IMR-90 (cell line): ENCODE data around the gene DDC. TPM values are rescaled to one million over a fixed set of nuclear protein-coding genes. Genes with fewer than 3 reads are reported as not detected.

Experiments used
- ATAC-seq: fragments of 200-7000 bp; cut with Tn5 transposase; 2 replicates; pipeline ENCODE4 v1.9.1; 2020; ENCODE audit warnings: low read depth, mild to moderate bottlenecking, moderate library complexity
- BruUV-seq: library from RNA; stranded (reverse); fragments of 400-500 nt; replicated peaks from 2 replicates; lab custom pipeline; 2021; lab: Mats Ljungman, UMichigan
- CTCF ChIA-PET: fragments of 300-600 bp; formaldehyde crosslinking; extraction: SDS; loops from one replicate; lab custom pipeline; 2021; ENCODE audit warnings: antibody characterized with exemption; lab: Yijun Ruan, JAX
- POLR2A ChIA-PET: fragments of 300-600 bp; sonication (Branson Sonifier 250); formaldehyde crosslinking; loops from one replicate; lab custom pipeline; 2022; ENCODE audit warnings: antibody characterized with exemption; ENCODE audit not compliant: unreplicated experiment; lab: Charles Lee
- DNase-seq: peaks from one replicate; pipeline ENCODE4 v3.0.0; 2013
- H2AFZ ChIP-seq: replicated peaks from 2 replicates; pipeline ENCODE3; 2013; ENCODE audit warnings: low read length, mild to moderate bottlenecking; ENCODE audit not compliant: poor library complexity
- H2AK5ac ChIP-seq: 2 replicates; pipeline ENCODE4 v1.6.1; 2013; ENCODE audit warnings: low read depth, low read length, inconsistent platforms
- H2AK9ac ChIP-seq: replicated peaks from 2 replicates; pipeline ENCODE3; 2013; ENCODE audit warnings: mild to moderate bottlenecking, low read depth, low read length, moderate library complexity; ENCODE audit not compliant: poor library complexity
- H2BK120ac ChIP-seq: 2 replicates; pipeline ENCODE4 v1.6.1; 2013; ENCODE audit warnings: low read depth, low read length, inconsistent platforms
- H2BK15ac ChIP-seq: 3 replicates; pipeline ENCODE4 v1.6.1; 2013; ENCODE audit warnings: low read depth, low read length, inconsistent platforms
- H2BK20ac ChIP-seq: 2 replicates; pipeline ENCODE4 v1.6.1; 2013; ENCODE audit warnings: low read depth, mild to moderate bottlenecking, inconsistent platforms, low read length, moderate library complexity
- H2BK5ac ChIP-seq: 2 replicates; pipeline ENCODE4 v1.6.1; 2013; ENCODE audit warnings: mild to moderate bottlenecking, low read depth, low read length, inconsistent platforms; ENCODE audit not compliant: poor library complexity, severe bottlenecking
- H3K14ac ChIP-seq: replicated peaks from 2 replicates; pipeline ENCODE4 v1.6.1; 2013; ENCODE audit warnings: low read depth, low read length, inconsistent platforms
- H3K18ac ChIP-seq: 2 replicates; pipeline ENCODE4 v1.6.1; 2013; ENCODE audit warnings: low read depth, low read length, control low read depth
- H3K23ac ChIP-seq: 2 replicates; pipeline ENCODE4 v1.6.1; 2013; ENCODE audit warnings: low read depth, low read length, inconsistent platforms
- H3K27ac ChIP-seq: 2 replicates; pipeline ENCODE4 v1.5.1; 2013; ENCODE audit warnings: mild to moderate bottlenecking, control low read depth, low read length; ENCODE audit not compliant: insufficient read depth
- H3K27me3 ChIP-seq: 2 replicates; pipeline ENCODE4 v1.6.1; 2013; ENCODE audit warnings: low read length; ENCODE audit not compliant: control insufficient read depth, insufficient read depth
- H3K36me3 ChIP-seq: 2 replicates; pipeline ENCODE4 v1.6.1; 2013; ENCODE audit warnings: low read length, mixed read lengths; ENCODE audit not compliant: control insufficient read depth, insufficient read depth
- H3K4ac ChIP-seq: 2 replicates; pipeline ENCODE4 v1.6.1; 2013; ENCODE audit warnings: low read depth, low read length, inconsistent platforms
- H3K4me1 ChIP-seq: 2 replicates; pipeline ENCODE4 v1.6.1; 2013; ENCODE audit warnings: low read length, mixed read lengths; ENCODE audit not compliant: control insufficient read depth, insufficient read depth
- H3K4me2 ChIP-seq: 2 replicates; pipeline ENCODE4 v1.6.1; 2013; ENCODE audit warnings: low read depth, mild to moderate bottlenecking, control low read depth, low read length, moderate library complexity
- H3K4me3 ChIP-seq: 2 replicates; pipeline ENCODE4 v1.5.1; 2013; ENCODE audit warnings: low read depth, mild to moderate bottlenecking, control low read depth, low read length, moderate library complexity; ENCODE audit not compliant: insufficient read depth
- H3K56ac ChIP-seq: 2 replicates; pipeline ENCODE4 v1.6.1; 2013; ENCODE audit warnings: low read length, inconsistent platforms; ENCODE audit not compliant: insufficient read depth; ENCODE audit errors: extremely low read depth
- H3K79me1 ChIP-seq, 2 experiments: 2 replicates each; pipeline ENCODE4 v1.6.1; 2013; ENCODE audit warnings: low read length in 2 of 2, inconsistent platforms in 1 of 2, low read depth in 1 of 2
- H3K9ac ChIP-seq: 2 replicates; pipeline ENCODE4 v1.6.1; 2013; ENCODE audit warnings: low read depth, low read length, control low read depth
- H3K9me1 ChIP-seq: 2 replicates; pipeline ENCODE4 v1.6.1; 2013; ENCODE audit warnings: low read length, inconsistent platforms; ENCODE audit not compliant: insufficient read depth
- H3K9me3 ChIP-seq: 2 replicates; pipeline ENCODE4 v1.6.1; 2013; ENCODE audit warnings: low read length; ENCODE audit not compliant: control insufficient read depth, insufficient read depth
- H4K20me1 ChIP-seq: 2 replicates; pipeline ENCODE4 v1.6.1; 2013; ENCODE audit warnings: low read length, inconsistent platforms; ENCODE audit not compliant: insufficient read depth
- H4K5ac ChIP-seq: 2 replicates; pipeline ENCODE4 v1.6.1; 2013; ENCODE audit warnings: mild to moderate bottlenecking, low read depth, low read length, control low read depth
- H4K8ac ChIP-seq, 2 experiments: 2 replicates each; pipeline ENCODE4 v1.6.1; 2013; ENCODE audit warnings: low read depth in 2 of 2, low read length in 2 of 2, control low read depth in 1 of 2, inconsistent platforms in 1 of 2
- H4K91ac ChIP-seq: 2 replicates; pipeline ENCODE4 v1.6.1; 2013; ENCODE audit warnings: low read depth, low read length, inconsistent platforms; ENCODE audit not compliant: insufficient read depth
- FOS ChIP-seq: fragments of 150-350 bp; IDR thresholded peaks from 2 replicates; pipeline ENCODE4 v1.6.1; 2016; ENCODE audit warnings: low read depth, low read length
- WGBS, 2 experiments: methylation state at CpG; one replicate each; pipeline versions ENCODE4 v1.1.5 to v1.1.7; 2013; ENCODE audit warnings: missing lambda C conversion rate in 2 of 2; ENCODE audit not compliant: insufficient read length in 1 of 2; ENCODE audit errors: extremely low coverage in 2 of 2; 5-methylcytosine and 5-hydroxymethylcytosine counted together
- dilution Hi-C: fragments of 300-500 bp; cut with HindIII; formaldehyde crosslinking; loops from one replicate; pipeline ENCODE4 v1.14.3; 2018; ENCODE audit warnings: low sequenced_read_pairs; ENCODE audit not compliant: unreplicated experiment
- in situ Hi-C: fragments of 300-500 bp; cut with MboI; formaldehyde crosslinking; loops from 3 replicates; pipeline ENCODE4 v1.14.3; 2019; ENCODE audit warnings: low sequenced_read_pairs, inconsistent platforms, mixed read lengths
- intact Hi-C: fragments of 100-400 bp; cut with micrococcal nuclease; formaldehyde crosslinking; loops from 2 replicates; pipeline ENCODE4 v1.10.0; 2022
- polyA plus RNA-seq, 3 experiments: library from polyadenylated mRNA; depleted of rRNA; stranded (reverse); fragments of >200 nt; gene quantifications; 2 replicates each; pipeline ENCODE4 v1.2.3, GENCODE V29; 2012; ENCODE audit warnings: low replicate concordance in 1 of 3
- total RNA-seq: library from RNA; depleted of rRNA; stranded (reverse); fragments of >200 nt; gene quantifications from 2 replicates; pipeline ENCODE4 v1.2.3, GENCODE V29; 2012
- TF ChIP-seq, protein P1 (sequence below): fragments of 150-350 bp; IDR thresholded peaks from 2 replicates; pipeline ENCODE4 v1.6.1; 2017; ENCODE audit warnings: mild to moderate bottlenecking, antibody characterized with exemption, low read length, low read depth

The DDC gene
- total and polyA plus RNA-seq, 2 of the 4 experiments (the other 2 are of a cell fraction) = not detected

DNA sequence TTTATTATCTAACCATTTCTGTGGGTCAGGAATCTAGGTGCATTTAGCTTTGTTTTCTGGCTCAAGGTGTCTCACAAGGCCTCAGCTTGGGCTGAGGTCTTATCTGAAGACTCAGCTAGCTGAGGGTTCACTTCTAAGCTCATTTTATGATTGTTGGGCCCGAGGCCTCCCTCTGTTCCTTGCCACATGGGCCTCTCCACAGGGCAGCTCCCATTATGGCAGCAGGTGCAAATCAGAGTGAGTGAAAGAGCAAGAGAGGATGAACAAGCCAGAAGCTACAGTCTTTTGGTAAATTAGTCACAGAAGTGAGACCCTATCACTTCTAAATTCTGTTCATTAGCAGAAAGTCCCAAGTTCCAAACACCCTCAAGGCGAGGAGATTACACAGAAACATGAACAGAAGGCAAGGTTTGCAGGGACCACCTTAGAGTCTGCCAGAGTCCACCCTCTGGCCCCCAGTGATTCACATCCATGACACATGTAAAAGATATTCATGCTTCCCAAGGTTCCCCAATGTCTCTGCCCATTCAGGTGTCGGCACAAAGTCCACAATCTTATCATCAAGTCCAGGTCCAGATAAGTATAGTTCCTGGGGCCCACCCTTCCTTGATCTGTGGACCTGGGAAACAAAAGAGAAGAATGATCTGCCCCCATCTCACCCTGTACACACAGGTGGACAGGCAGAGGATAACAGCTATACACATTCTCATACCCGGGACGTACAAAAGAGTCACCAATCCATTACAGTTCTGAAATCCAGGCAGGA is 138.7 kb downstream of the DDC start:
- H2BK120ac ChIP-seq = no peak overlapping the region
- TF ChIP-seq FOS = no peak
- TF ChIP-seq, protein P1, sequence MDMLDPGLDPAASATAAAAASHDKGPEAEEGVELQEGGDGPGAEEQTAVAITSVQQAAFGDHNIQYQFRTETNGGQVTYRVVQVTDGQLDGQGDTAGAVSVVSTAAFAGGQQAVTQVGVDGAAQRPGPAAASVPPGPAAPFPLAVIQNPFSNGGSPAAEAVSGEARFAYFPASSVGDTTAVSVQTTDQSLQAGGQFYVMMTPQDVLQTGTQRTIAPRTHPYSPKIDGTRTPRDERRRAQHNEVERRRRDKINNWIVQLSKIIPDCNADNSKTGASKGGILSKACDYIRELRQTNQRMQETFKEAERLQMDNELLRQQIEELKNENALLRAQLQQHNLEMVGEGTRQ = no peak
- no peak overlapping the region for H2AK5ac ChIP-seq
- H4K20me1 ChIP-seq = no peaks in the 10 kb centered on the region
- no peak overlapping the region for H3K4ac ChIP-seq
- no peak overlapping the region for H3K4me3 ChIP-seq
- in situ Hi-C loops (no loop called here), intact Hi-C loops (no loop called here), dilution Hi-C loops (no loop called here)
- no peak overlapping the region for H3K4me2 ChIP-seq
- no peak for DNase-seq
- ChIA-PET POLR2A (no interaction called here), CTCF (interaction anchor here (0.5 kb wide), 1 partner anchor 274 kb away, joined by 4 read pairs; no protein-coding TSS in a partner anchor)
- no peak overlapping the region for H4K5ac ChIP-seq
- no peak overlapping the region for H3K9ac ChIP-seq
- no peaks in the 10 kb centered on the region for H3K36me3 ChIP-seq
- H3K27me3 ChIP-seq = no peaks in the 10 kb centered on the region
- H3K9me1 ChIP-seq = peaks cover 2% of the 10 kb centered on the region; the same call in 1 of the 2 replicates
- H4K8ac ChIP-seq = no peak overlapping the region
- H3K18ac ChIP-seq = no peak overlapping the region
- no peaks in the 10 kb centered on the region for H3K4me1 ChIP-seq
- no peaks in the 10 kb centered on the region for H3K9me3 ChIP-seq
- no peak overlapping the region for H2AK9ac ChIP-seq
- no peak overlapping the region for H3K56ac ChIP-seq
- H2AFZ ChIP-seq = no peak overlapping the region
- H2BK5ac ChIP-seq = no peak overlapping the region
- H2BK20ac ChIP-seq = no peak overlapping the region
- no peak overlapping the region for H3K23ac ChIP-seq
- no peak overlapping the region for H3K27ac ChIP-seq
- H3K14ac ChIP-seq = no peak overlapping the region
- WGBS, 2 experiments = no CpG with 5 or more reads among the region's 5 CpGs
- BruUV-seq = no TSS peak
- ATAC-seq = no peak
- H2BK15ac ChIP-seq = no peak overlapping the region
- H3K79me1 ChIP-seq = no peaks in the 10 kb centered on the region
- no peak overlapping the region for H4K91ac ChIP-seq
